ENCODE measurements around the gene FBLN1. TPM values are rescaled to one million over a fixed set of nuclear protein-coding genes. Genes with fewer than 3 reads are reported as not detected.

The FBLN1 gene
- total and polyA plus RNA-seq, 9 of the 15 experiments (the other 6 are each of a cell fraction or from before 2014, with no cell fraction given): 0.66 TPM; not detected in 8

- POLR2A ChIA-PET: no interaction called here
- Histone ChIP-seq H3K9ac (ENCODE audit: insufficient read depth in 1 of 2, low read depth in 2 of 2, low read length in 2 of 2) (no peak overlapping the region), H3K9me1 (ENCODE audit: control insufficient read depth, insufficient read depth, low read length) (no peaks in the 10 kb centered on the region), H3K79me2 (ENCODE audit: control insufficient read depth, insufficient read depth, low read length) (no peaks in the 10 kb centered on the region), H3K27me3 (ENCODE audit: control insufficient read depth in 2 of 2, insufficient read depth in 2 of 2, low read length in 2 of 2) (peaks cover 5 to 56% of the 10 kb centered on the region in 2 experiments; a peak in 4 of 5 replicates), H3K36me3 (ENCODE audit: control insufficient read depth, insufficient read depth, low read length) (no peaks in the 10 kb centered on the region), H3K4me2 (ENCODE audit: insufficient read depth, low read length) (no peak overlapping the region), H3K4me1 (replicated peaks in 1 of 2; ENCODE audit: control insufficient read depth in 2 of 2, insufficient read depth in 2 of 2, low read length in 2 of 2) (peaks cover 0 to 9% of the 10 kb centered on the region in 2 experiments; a peak in 2 of 5 replicates), H3K27ac (ENCODE audit: extremely low read depth, low read depth, low read length) (no peak overlapping the region), H2AFZ (ENCODE audit: low read depth, low read length) (no peak overlapping the region), H3K4me3 (no peak overlapping the region), H3K9me3 (replicated peaks; ENCODE audit: control insufficient read depth, insufficient read depth, low read depth, low read length) (no peaks in the 10 kb centered on the region), H4K20me1 (replicated peaks; ENCODE audit: control insufficient read depth, insufficient read depth, low read length) (no peaks in the 10 kb centered on the region; the same call in 1 of the 2 replicates)
- CTCF ChIA-PET (ENCODE audit: low intra/inter-chr PET ratio): interaction anchor here (2.1 kb wide), 1 partner anchor 540 kb away, joined by 11 read pairs; no protein-coding TSS in a partner anchor
- no peak for DNase-seq (ENCODE audit: extremely low read depth in 1 of 4, low spot score in 3 of 4)
- WGBS (ENCODE audit: insufficient coverage, low coverage, missing lambda C conversion rate): 11% methylated on average over 14 of the region's 19 CpGs
- no TSS peak for BruUV-seq (replicated peaks)
- TF ChIP-seq SRF (CRISPR knock-in tag; IDR thresholded peaks at IDR 0.05): no peak
- TF ChIP-seq SP1 (CRISPR knock-in tag; IDR thresholded peaks at IDR 0.05): no peak
- no peak for TF ChIP-seq ATF6 (CRISPR knock-in tag; IDR thresholded peaks at IDR 0.05)
- TF ChIP-seq CREB3L1 (IDR thresholded peaks at IDR 0.05; ENCODE audit: borderline replicate concordance, low read depth): no peak
- intact Hi-C loops (cut with micrococcal nuclease): loop anchor here (5.0 to 10.0 kb wide), 3 partner anchors 70 to 538 kb away; no protein-coding TSS in a partner anchor
- no peak for FAIRE-seq
- ATAC-seq: no peak
- in situ Hi-C loops (cut with MboI): loop anchor here (5.0 kb wide), 1 partner anchor 65 kb away; no protein-coding TSS in a partner anchor
These were observed 74.2 kb downstream of the FBLN1 start for GRCh38 chr22:45576730-45577464.

All from K562 (cell line).